ENCODE measurements around the gene NPEPL1.
A peak's percentile ranks its signal among the peaks of the same experiment; 100 is the strongest.

The NPEPL1 gene

DNA sequence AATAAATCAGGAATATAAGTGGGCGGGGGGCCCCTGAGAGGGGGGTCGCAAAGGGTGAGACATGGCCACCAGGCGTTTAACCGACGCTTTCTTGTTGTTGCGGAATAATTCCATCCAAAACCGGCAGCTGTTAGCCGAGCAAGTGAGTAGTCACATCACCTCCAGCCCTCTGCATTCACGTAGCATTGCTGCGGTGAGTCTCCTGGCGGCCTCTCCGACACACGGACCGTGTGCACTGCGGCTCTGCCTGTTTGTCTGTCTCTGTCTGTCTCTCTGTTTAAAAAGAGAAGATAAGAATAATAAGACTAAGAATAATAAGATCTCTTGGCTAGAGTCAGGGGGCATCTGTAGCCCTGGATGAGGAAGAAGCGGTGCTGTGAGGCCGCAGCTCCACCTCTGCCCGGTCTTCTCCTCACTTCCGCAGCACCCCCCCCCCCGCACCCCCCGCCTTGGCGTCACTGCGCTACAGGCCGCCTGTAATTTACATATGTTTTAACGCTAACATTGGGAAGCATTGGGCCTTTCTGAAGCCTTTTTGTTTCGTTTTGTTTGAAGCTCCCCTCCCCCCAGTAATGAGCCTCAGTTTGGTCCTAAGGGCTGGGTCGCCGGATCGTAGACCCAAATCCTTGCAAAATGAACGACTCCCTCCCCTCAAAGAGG is 40.5 kb upstream of the NPEPL1 start:
- H3K4me1 Mint-ChIP-seq, result peaks cover 43% of the 10 kb centered on the region
- H3K9me3 Mint-ChIP-seq, result no peaks in the 10 kb centered on the region
- CTCF ChIA-PET, result interaction anchor here (0.9 to 3.7 kb wide), 11 partner anchors 8 to 380 kb away, joined by 3 to 22 read pairs (median 5); partner anchors contain the start of genes GNAS and GNAS-AS1
- peak overlapping the region; percentile 97 for H3K4me3 Mint-ChIP-seq
- H3K36me3 Mint-ChIP-seq, result peaks cover 39% of the 10 kb centered on the region
- peaks cover 6% of the 10 kb centered on the region for H3K27me3 Mint-ChIP-seq
- peak overlapping the region; percentile 98 for H3K27ac Mint-ChIP-seq
- peak; percentile 81 for DNase-seq

DNA sequence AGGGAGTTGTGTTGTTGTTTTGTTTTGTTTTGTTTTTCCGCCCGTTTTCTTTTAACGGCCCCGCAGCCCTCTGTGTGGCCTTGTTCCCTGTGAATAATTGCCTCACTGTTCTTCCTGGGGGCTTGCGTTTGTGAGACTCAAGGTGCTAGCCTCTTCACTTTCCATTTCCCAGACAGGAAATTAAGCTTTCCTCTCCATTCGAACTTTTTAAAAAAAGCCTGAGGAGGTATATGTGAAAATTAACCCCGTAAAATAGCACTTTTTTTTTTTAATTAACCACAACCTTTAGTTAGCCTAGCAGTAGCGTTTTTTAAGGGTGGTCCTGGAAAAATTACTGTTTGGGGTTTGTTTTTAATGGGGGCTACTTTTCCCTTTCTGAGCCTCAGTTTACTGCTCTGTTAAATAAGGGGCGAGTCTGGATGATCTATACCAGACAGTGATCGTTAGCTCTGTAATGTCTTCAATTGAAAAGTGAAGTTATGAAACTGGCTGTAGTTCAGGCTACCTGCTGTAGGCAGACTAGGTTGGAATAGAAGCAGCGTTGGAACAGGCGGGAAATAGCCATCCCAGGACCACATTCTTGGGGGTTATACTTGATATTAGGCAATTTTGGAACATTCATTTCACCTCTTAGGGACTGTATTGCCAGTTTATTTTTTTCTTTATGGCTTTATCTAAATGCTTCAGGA is 39.9 kb upstream of the NPEPL1 start:
- Mint-ChIP-seq H3K4me1 (peaks cover 50% of the 10 kb centered on the region), H3K27ac (peak overlapping the region; percentile 98), H3K9me3 (no peaks in the 10 kb centered on the region), H3K4me3 (peak overlapping the region; percentile 97), H3K27me3 (peaks cover under 1% of the 10 kb centered on the region), H3K36me3 (peaks cover 45% of the 10 kb centered on the region)
- CTCF ChIA-PET, result interaction anchor here (1.8 to 2.4 kb wide), 2 partner anchors 41 to 221 kb away, joined by 5 to 13 read pairs; no protein-coding TSS in a partner anchor
- DNase-seq, result no peak

DNA sequence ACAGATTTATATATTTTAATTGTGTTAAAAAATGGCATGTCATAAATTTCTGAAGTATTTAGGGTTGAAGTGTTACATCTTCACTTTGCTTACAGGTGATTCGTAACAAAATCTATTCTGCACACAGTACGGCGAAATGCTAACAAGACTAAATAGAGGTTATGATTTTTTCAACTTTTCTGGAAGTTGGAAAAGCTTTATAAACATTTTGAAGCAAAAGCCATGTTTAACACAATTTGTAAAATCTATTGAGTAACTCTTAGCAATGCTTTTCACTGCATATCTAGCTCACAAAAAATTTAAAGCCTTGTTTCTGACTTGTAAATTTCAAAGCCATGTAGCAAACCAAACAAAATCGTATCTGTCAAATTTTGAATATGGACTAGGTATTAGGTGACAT is 38.3 kb upstream of the NPEPL1 start:
- H3K27me3 Mint-ChIP-seq, result no peaks in the 10 kb centered on the region
- peaks cover 52% of the 10 kb centered on the region for H3K36me3 Mint-ChIP-seq
- peak overlapping the region; percentile 45 for H3K27ac Mint-ChIP-seq
- H3K9me3 Mint-ChIP-seq, result no peaks in the 10 kb centered on the region
- DNase-seq, result no peak
- H3K4me1 Mint-ChIP-seq, result peaks cover 58% of the 10 kb centered on the region
- peak overlapping the region; percentile 44 for H3K4me3 Mint-ChIP-seq
- CTCF ChIA-PET, result no interaction called here

DNA sequence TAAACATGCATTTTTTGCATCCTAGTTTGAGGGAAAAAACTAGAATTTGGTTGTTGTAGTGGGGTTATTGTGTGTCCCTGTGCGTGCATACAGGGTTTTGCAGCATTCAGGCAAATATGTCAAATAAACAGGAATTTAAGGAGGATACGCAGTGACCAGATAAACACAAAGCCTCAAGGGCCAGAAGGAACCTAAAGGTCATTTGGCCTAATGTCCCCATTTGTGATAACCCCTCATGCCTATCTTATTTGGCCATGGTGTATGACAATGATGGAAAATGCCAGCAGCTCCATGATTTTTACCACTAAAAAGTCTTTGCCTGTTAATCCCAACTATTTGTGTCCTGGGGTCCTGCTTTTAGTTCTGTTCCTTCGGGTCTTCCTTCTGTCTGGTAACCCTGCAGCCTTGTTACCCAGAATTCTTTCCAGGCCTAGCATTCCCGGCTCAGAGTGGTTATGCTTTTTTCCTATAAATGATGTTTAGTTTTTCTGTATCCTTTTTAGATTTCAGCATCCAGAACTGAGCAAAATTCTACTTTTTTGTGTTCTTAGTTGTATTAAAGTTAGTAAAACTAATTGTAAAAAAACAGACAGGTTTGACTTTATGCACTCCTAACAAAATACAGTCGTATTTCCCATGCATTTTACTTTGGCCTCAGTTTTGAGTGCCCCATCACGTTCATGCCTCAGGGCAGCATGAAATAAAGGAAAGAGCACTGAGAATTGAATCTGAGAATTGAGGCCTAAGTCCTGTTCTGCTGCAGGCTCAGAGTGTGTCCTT is 37.1 kb upstream of the NPEPL1 start:
- CTCF ChIA-PET, result no interaction called here
- peak overlapping the region; percentile 53 for H3K27ac Mint-ChIP-seq
- DNase-seq, result no peak
- peaks cover 61% of the 10 kb centered on the region for H3K36me3 Mint-ChIP-seq
- H3K27me3 Mint-ChIP-seq, result no peaks in the 10 kb centered on the region
- H3K4me3 Mint-ChIP-seq, result peak overlapping the region; percentile 70
- H3K4me1 Mint-ChIP-seq, result peaks cover 65% of the 10 kb centered on the region
- H3K9me3 Mint-ChIP-seq, result no peaks in the 10 kb centered on the region

DNA sequence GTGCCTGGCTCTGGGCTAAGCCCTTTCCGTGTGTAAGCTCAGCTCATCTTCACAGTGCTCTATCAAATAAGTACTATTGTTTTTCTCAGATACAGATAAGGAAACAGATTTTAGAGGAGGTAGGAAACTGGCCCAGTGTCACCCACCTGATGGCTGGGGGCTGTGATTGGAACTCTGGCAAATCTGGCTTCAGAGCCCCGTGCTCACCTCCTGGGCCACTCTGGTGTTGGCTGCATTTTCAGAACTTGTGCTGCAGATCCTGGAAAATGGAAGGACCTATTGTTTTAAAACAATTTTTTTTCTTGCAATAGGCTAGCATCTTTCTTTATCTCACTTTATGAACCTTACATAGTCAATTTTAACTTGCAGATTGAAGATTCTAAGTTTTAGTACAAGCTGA is 35.8 kb upstream of the NPEPL1 start:
- CTCF ChIA-PET, result interaction anchor here (0.9 to 1.0 kb wide), 2 partner anchors 34 to 36 kb away, joined by 3 read pairs; no protein-coding TSS in a partner anchor
- Mint-ChIP-seq H3K36me3 (peaks cover 62% of the 10 kb centered on the region), H3K9me3 (no peaks in the 10 kb centered on the region), H3K27me3 (no peaks in the 10 kb centered on the region), H3K27ac (peak overlapping the region; percentile 53), H3K4me1 (peaks cover 79% of the 10 kb centered on the region), H3K4me3 (peak overlapping the region; percentile 70)
- no peak for DNase-seq

DNA sequence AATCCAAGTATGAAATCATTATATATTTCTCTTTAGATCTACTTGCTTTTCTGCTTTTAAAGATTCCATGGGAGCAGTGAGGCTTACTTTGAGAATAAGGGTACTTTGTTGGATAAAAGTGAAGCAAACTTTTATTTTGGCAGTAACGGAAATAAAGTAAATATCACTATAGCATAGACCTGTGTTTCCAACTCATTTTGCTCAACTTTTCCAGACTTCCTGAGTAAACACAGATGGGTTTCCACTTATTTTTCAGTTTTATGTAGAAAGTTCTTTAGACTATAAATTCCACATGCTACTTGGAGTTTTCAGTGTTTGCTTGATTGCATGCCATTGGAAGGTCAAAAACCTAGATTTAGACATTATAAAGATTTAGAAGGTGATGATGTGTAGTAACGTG is 35.3 kb upstream of the NPEPL1 start:
- Mint-ChIP-seq H3K36me3 (peaks cover 62% of the 10 kb centered on the region), H3K27me3 (no peaks in the 10 kb centered on the region), H3K4me1 (peaks cover 83% of the 10 kb centered on the region), H3K27ac (peak overlapping the region; percentile 53), H3K4me3 (peak overlapping the region; percentile 70), H3K9me3 (no peaks in the 10 kb centered on the region)
- CTCF ChIA-PET, result no interaction called here
- DNase-seq, result no peak

DNA sequence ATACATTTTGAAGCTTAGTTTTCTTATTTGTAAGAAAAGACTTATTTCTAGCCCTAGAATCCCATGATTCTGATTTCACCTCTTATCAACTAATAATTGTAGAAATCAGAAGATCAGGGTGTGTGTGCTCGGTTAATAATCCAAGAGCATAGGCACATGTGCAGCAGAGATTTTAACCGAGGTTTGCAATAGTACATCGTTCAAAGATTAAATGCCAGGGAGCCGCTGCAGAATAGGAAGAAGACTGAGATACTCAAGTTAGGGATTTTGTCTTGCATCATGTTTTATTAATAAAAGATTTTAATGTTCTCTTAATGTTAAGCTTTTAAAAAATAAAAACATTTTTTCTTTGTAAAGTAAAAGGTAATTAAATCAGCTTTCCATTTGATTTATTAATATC is 34.6 kb upstream of the NPEPL1 start:
- Mint-ChIP-seq H3K4me3 (peak overlapping the region; percentile 70), H3K36me3 (peaks cover 59% of the 10 kb centered on the region), H3K27ac (peak overlapping the region; percentile 53), H3K9me3 (no peaks in the 10 kb centered on the region), H3K4me1 (peaks cover 85% of the 10 kb centered on the region), H3K27me3 (no peaks in the 10 kb centered on the region)
- DNase-seq, result no peak
- CTCF ChIA-PET, result no interaction called here

DNA sequence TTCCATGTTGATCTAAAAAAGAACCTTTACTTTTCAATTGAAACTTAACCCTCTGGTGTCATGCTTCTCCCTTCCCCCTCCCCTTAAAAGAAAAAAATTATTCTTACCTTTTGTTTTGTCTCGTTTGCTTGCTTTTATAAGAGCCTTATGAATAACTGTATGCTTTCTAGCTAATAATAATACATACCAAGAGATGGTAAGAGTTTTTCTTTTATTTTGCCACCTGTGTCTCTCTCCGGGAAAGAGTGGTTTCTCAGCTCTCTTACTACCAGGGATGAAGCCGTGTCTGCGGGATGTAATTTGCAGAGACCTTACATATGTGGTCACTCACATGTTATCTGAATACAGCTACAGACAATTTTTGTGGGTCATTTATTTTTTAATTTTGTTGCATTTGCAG is 33.8 kb upstream of the NPEPL1 start:
- Mint-ChIP-seq H3K36me3 (peaks cover 61% of the 10 kb centered on the region), H3K27me3 (no peaks in the 10 kb centered on the region), H3K4me3 (peak overlapping the region; percentile 70), H3K4me1 (peaks cover 87% of the 10 kb centered on the region), H3K27ac (peak overlapping the region; percentile 95), H3K9me3 (no peaks in the 10 kb centered on the region)
- DNase-seq, result no peak
- CTCF ChIA-PET, result interaction anchor here (0.7 to 3.3 kb wide), 3 partner anchors 8 to 31 kb away, joined by 4 to 22 read pairs (median 4); partner anchors contain the start of gene STX16

DNA sequence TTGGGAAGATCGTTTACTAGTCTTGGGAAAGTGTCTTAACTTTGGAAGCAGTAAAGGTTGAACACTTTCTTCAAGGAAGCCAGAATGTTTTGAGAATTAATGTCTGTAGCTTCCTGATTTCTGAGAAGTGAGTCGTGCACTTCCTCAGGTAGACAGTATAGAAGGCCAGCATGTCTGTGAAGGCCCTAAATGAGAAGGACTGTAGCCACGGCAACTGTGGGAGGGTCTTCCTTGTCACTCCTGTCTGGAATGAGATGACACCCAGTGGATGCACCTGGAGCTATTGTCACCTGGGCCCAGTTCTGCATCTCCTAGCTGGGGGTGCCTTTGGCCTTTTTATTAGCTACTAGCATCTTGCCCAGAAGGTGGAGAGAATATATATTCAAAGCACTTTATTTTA is 32.8 kb upstream of the NPEPL1 start:
- peaks cover 91% of the 10 kb centered on the region for H3K4me1 Mint-ChIP-seq
- no peaks in the 10 kb centered on the region for H3K9me3 Mint-ChIP-seq
- CTCF ChIA-PET, result interaction anchor here (0.8 to 3.3 kb wide), 2 partner anchors 9 to 448 kb away, joined by 3 to 22 read pairs; partner anchors contain the start of gene STX16
- H3K27ac Mint-ChIP-seq, result peak overlapping the region; percentile 95
- DNase-seq, result peak; percentile 46
- no peaks in the 10 kb centered on the region for H3K27me3 Mint-ChIP-seq
- peak overlapping the region; percentile 70 for H3K4me3 Mint-ChIP-seq
- peaks cover 65% of the 10 kb centered on the region for H3K36me3 Mint-ChIP-seq

DNA sequence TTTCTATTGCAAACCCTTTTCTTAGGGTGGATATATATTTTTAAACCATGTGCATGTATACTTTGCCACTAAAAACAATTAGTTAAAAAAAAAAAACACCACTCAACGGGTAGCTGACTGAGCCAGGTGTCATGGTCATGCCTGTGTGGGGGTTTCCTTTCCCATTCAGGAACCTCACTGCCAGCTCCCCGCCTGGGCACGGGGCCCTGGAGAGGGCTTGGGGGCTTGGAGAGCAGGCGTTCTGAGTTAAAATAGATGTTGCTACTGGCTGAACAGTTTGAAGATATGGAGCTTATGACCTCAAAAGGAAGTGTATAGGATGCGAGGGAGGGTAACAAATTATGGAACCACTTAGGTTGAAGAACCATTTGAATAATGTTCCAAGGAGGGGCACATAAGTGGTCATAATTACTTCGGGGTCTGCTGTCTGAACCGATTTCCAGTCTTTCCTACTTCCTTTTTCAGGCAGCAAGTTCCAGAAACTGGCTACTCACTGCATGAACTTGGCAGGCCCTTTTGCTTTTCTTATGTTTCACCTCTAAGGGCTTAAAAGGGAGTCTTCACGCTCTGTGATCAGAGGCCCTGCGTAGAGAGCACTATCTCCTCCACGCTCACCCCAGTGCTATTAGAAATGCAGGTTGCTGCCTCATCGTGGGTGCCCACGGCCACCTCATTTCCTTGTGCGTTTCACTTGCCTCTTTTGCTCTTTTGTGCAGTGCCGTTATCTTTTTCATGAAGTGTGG is 31.6 kb upstream of the NPEPL1 start:
- Mint-ChIP-seq H3K9me3 (no peaks in the 10 kb centered on the region), H3K27ac (peak overlapping the region; percentile 96), H3K27me3 (no peaks in the 10 kb centered on the region), H3K4me3 (peak overlapping the region; percentile 70), H3K4me1 (peaks cover 89% of the 10 kb centered on the region), H3K36me3 (peaks cover 60% of the 10 kb centered on the region)
- peak; percentile 60 for DNase-seq
- CTCF ChIA-PET, result interaction anchor here (0.6 to 3.3 kb wide), 2 partner anchors 10 to 551 kb away, joined by 4 to 22 read pairs; partner anchors contain the start of gene STX16

DNA sequence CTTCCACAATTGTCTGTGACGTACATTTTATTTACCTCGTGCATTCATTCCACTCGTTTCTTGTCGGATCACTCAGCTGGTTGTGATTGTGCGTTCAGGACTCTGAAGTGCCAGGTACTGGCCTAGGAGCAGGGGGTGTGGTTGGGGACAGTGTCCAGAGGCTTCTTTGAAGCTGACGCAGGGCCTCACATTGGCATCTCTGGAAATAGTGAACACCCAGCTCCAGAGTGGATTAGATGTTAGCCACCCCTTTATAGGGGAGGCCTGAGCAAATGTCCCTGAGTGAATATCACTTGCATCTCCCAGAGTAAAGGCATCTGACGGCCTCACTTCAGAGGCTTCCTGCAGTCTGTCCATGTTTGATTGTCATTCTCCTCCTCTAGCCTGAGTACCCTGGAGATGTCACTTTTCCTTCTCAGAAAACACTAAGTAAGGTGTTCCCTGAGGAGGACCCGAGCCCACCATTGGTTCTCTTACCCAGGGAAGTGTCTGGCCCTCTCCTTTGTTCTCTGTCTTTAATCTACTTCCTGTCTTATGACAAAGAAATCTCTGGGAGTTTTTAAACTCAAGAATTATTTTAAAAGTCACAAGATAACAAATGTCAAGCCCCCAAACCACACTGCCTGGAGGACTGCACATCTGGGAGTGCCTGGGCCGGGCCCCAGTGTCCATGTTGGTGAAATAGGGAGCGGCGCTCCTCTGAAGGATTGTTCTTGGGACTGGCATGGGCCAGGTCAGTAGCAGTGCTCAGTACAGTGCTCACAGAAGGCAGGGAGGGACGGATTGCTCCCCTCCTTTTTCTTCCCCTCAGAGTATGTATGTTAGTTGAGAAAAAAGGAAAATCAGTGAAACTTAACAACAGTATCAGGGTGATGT is 30.8 kb upstream of the NPEPL1 start:
- CTCF ChIA-PET, result interaction anchor here (3.3 kb wide), 1 partner anchor 11 kb away, joined by 22 read pairs; the partner anchor contains the start of gene STX16
- no peaks in the 10 kb centered on the region for H3K27me3 Mint-ChIP-seq
- H3K4me3 Mint-ChIP-seq, result peak overlapping the region; percentile 70
- DNase-seq, result no peak
- peak overlapping the region; percentile 96 for H3K27ac Mint-ChIP-seq
- H3K9me3 Mint-ChIP-seq, result no peaks in the 10 kb centered on the region
- peaks cover 87% of the 10 kb centered on the region for H3K4me1 Mint-ChIP-seq
- peaks cover 58% of the 10 kb centered on the region for H3K36me3 Mint-ChIP-seq

DNA sequence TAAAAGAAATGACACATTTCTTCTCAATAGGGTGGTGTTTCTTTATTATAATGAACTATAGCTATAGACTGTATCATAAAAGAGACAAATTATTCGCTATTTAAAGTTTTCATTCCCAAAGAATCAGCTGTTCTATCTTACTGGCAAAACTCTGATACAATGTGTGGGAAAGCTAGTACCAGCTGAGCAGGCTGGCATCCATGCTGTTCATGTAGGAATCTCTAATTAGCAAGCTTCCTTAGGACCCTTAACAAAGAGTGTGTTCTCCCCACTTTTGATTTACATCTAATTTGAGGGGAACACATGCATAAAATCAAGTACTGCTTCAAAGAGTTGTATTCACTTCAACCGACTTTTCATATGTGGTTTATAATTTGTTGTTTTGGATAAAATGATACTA is 28.3 kb upstream of the NPEPL1 start:
- Mint-ChIP-seq H3K4me3 (no peak overlapping the region), H3K9me3 (no peaks in the 10 kb centered on the region), H3K27ac (no peak overlapping the region), H3K36me3 (peaks cover 58% of the 10 kb centered on the region), H3K4me1 (peaks cover 74% of the 10 kb centered on the region), H3K27me3 (no peaks in the 10 kb centered on the region)
- CTCF ChIA-PET, result no interaction called here
- DNase-seq, result no peak

DNA sequence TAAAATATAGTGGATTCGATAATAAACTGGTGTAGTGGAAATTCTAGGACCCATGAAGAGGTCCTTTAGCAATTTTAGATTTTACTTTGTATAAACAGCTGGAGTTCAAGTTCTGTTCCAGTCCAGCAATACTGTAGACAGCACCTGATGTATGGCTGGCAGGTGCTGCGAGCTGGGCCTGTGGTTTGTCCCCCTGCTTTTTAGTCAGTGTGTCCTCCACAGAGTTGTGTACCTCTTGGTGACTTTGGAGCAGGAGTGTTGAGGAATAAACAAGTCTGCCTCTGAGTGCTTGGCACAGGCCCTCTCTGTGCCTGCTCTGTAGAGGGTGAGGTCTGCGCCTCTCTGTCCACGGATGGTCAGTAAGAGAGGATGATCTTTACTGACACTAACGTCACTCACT is 27.7 kb upstream of the NPEPL1 start:
- Mint-ChIP-seq H3K4me1 (peaks cover 75% of the 10 kb centered on the region), H3K27ac (no peak overlapping the region), H3K4me3 (no peak overlapping the region), H3K27me3 (no peaks in the 10 kb centered on the region), H3K36me3 (peaks cover 55% of the 10 kb centered on the region), H3K9me3 (no peaks in the 10 kb centered on the region)
- CTCF ChIA-PET, result no interaction called here
- DNase-seq, result no peak
